Ureter (tissue), 1 donor: Measurements from ENCODE around the gene USP2. TPM values are rescaled to one million over a fixed set of nuclear protein-coding genes. Genes with fewer than 3 reads are reported as not detected.

Source experiments
- DNase-seq: peaks from one replicate; pipeline ENCODE4 v3.0.0-alpha.2; 2020; ENCODE audit warnings: low spot score
- total RNA-seq: library from RNA; stranded (reverse); gene quantifications from one replicate; pipeline ENCODE4 v1.2.4, GENCODE V29; 2023
- donor health status: DM: yes; HTN: yes; CAD: no.

The USP2 gene
- total RNA-seq, 1 donor from 2014 or later: 4.8 TPM

- no peak for DNase-seq
These were observed 17.5 kb downstream of the USP2 start for GRCh38 chr11:119363851-119364590.

- no peak for DNase-seq
These were observed 18.2 kb downstream of the USP2 start for GRCh38 chr11:119363081-119363850.

- no peak for DNase-seq
These were observed 18.8 kb downstream of the USP2 start for GRCh38 chr11:119362741-119363080.

- DNase-seq: no peak
These were observed 19.4 kb downstream of the USP2 start for GRCh38 chr11:119361941-119362725.

- DNase-seq: peak; percentile 52
These were observed 20.3 kb downstream of the USP2 start for GRCh38 chr11:119361056-119361787.

GRCh38 chr11:119359365-119360214, 21.9 kb downstream of the USP2 start:
- no peak for DNase-seq

- no peak for DNase-seq
These were observed 24.4 kb downstream of the USP2 start for GRCh38 chr11:119357074-119357473.

GRCh38 chr11:119356349-119357031, 25.0 kb downstream of the USP2 start:
- DNase-seq: peak; percentile 85

- DNase-seq: no peak
These were observed 26.2 kb downstream of the USP2 start for GRCh38 chr11:119355091-119355843.

GRCh38 chr11:119352857-119353260, 28.6 kb downstream of the USP2 start:
- DNase-seq: no peak

GRCh38 chr11:119351232-119351631, 30.3 kb downstream of the USP2 start:
- DNase-seq: no peak

GRCh38 chr11:119350302-119350701, 31.2 kb downstream of the USP2 start:
- no peak for DNase-seq

- no peak for DNase-seq
These were observed 33.4 kb downstream of the USP2 start for GRCh38 chr11:119347940-119348605.

GRCh38 chr11:119347242-119347641, 34.2 kb downstream of the USP2 start:
- DNase-seq: no peak

GRCh38 chr11:119346605-119347004, 34.9 kb downstream of the USP2 start, which contains the start of gene MFRP:
TSS of gene MFRP (minus strand) at chr11:119346705. CDS start at chr11:119346513, 192 bp downstream.
- no peak for DNase-seq

- no peak for DNase-seq
These were observed 35.8 kb downstream of the USP2 start for GRCh38 chr11:119345685-119346084.

- no peak for DNase-seq
These were observed 37.0 kb downstream of the USP2 start for GRCh38 chr11:119344291-119345010.

- no peak for DNase-seq
These were observed 37.8 kb downstream of the USP2 start for GRCh38 chr11:119343726-119344125.
